ENCODE measurements around the gene CORIN. TPM values are rescaled to one million over a fixed set of nuclear protein-coding genes. Genes with fewer than 3 reads are reported as not detected.

The CORIN gene
- total and polyA plus RNA-seq, 2 of the 13 experiments (the other 11 are each of a cell fraction or from before 2014, with no cell fraction given): 0.84 to 1.2 TPM

DNA sequence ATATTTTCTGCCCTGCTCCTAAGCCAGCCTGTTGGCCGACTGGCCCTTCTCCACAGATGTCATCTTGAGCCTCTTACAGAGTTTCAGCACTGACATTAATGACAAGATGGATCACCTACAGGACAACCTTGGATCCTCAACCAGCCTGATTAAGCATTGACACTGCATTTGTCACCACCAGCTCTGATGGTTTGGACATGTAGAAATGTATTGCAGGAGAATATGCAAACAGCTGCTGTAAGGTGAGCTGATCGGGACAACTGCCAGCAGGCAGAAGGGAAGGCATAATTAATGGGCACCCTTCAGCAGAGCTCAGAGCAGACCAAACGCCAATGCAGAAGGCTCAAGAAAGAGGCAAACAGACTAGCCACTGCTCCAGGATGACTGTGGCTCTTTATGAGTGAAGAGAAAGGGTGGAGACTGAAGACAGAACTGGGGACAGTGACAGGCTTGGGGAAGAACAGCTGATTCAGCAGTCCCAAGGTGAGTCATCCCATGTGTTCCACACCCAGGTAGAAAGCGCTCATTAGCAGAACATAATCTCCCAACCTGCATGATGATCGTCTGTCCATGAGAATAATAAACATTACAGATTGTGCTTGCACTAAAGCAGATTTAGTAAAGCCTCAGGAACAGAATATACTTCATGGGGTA lies 6.7 kb downstream of the CORIN start:
- Histone ChIP-seq H3K27me3 (ENCODE audit: control insufficient read depth in 1 of 2, insufficient read depth in 2 of 2, low read length in 2 of 2) (no peaks in the 10 kb centered on the region), H3K9ac (ENCODE audit: insufficient read depth, low read depth, low read length) (no peak overlapping the region), H3K4me1 (ENCODE audit: insufficient read depth, low read length) (peaks cover 10% of the 10 kb centered on the region; the same call in 1 of the 2 replicates), H3K36me3 (replicated peaks in 1 of 2; ENCODE audit: control insufficient read depth in 1 of 2, insufficient read depth in 2 of 2, low read length in 2 of 2) (no peaks in the 10 kb centered on the region), H2AFZ (ENCODE audit: low read length) (no peak overlapping the region), H3K4me3 (replicated peaks in 1 of 3; ENCODE audit: insufficient read depth in 1 of 3, low read depth in 2 of 3, low read length in 3 of 3) (no peak overlapping the region), H3K79me2 (ENCODE audit: insufficient read depth, low read length) (no peaks in the 10 kb centered on the region), H3K27ac (ENCODE audit: extremely low read length, insufficient read depth, low read length) (no peak overlapping the region), H3K9me3 (ENCODE audit: low read length) (peaks cover 6% of the 10 kb centered on the region; the same call in 1 of the 2 replicates), H3K4me2 (ENCODE audit: low read depth, low read length) (no peak overlapping the region), H4K20me1 (ENCODE audit: insufficient read depth, low read length) (no peaks in the 10 kb centered on the region)
- FAIRE-seq (no peak), ATAC-seq (no peak), DNase-seq (ENCODE audit: low spot score) (no peak)
- TF ChIP-seq CREB1 (IDR thresholded peaks at IDR 0.05) (no peak), CREB1 (CRISPR knock-in tag; IDR thresholded peaks at IDR 0.05) (no peak), MAFK (conservative IDR thresholded peaks at IDR 0.05 in 1 of 2, IDR thresholded peaks at IDR 0.05 in 1 of 2; ENCODE audit: low read length in 2 of 2) (peak; percentile 85 to 92), U2AF2 (IDR thresholded peaks at IDR 0.05; ENCODE audit: low read depth, low read length) (no peak), ZNF30 (CRISPR knock-in tag; IDR thresholded peaks at IDR 0.05) (no peak), HCFC1 (IDR thresholded peaks at IDR 0.05; ENCODE audit: low read depth, low read length) (no peak), MAFF (IDR thresholded peaks at IDR 0.05; ENCODE audit: low read depth, low read length) (peak; percentile 77), ZFX (CRISPR knock-in tag; IDR thresholded peaks at IDR 0.05; ENCODE audit: low read depth) (no peak), SRSF4 (IDR thresholded peaks at IDR 0.05; ENCODE audit: low read depth, low read length, poor library complexity, severe bottlenecking) (no peak), NONO (IDR thresholded peaks at IDR 0.05) (no peak), NONO (CRISPR knock-in tag; conservative IDR thresholded peaks at IDR 0.05) (no peak), POGK (CRISPR knock-in tag; conservative IDR thresholded peaks at IDR 0.05) (no peak), ZBTB38 (CRISPR knock-in tag; IDR thresholded peaks at IDR 0.05) (no peak)
- CTCF ChIA-PET (ENCODE audit: low intra/inter-chr PET ratio, low total read pairs): no interaction called here
- intact Hi-C loops (cut with micrococcal nuclease; ENCODE audit: unreplicated experiment): no loop called here
- WGBS (ENCODE audit: low lambda C conversion rate): 71% methylated on average over 4 of the region's 5 CpGs
- POLR2A ChIA-PET: no interaction called here
- in situ Hi-C loops (cut with HindIII; ENCODE audit: extremely low pct_ligation_motif_present, low pct_unique_long_range_greater_than_20kb): no loop called here
- no TSS peak for BruUV-seq (replicated peaks)

Data from HepG2 (cell line).